ENCODE data around the gene SPATA31E1.
"Not testable (repeated sequence)": the region's sequence is repeated elsewhere in the genome, so short reads cannot be mapped to it uniquely, and the experiment has no call there.

DNA sequence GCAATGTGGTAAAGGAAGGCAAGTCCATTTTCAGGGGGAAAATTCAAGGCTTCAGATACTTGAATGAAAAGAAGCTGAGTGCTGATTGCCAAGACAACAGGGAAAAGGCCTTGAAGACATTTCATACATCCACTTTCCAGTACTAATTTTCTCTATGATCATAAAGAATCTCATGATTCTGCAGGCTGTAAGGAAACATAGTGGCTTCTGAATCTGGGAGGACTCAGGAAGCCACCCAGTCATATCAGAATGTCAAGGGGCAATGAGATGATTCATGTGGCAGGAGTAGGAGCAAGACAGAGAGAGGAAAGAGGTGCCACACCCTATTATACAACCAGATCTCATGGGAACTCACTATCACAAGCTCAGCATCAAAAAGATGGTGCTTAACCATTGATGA, 46.5 kb downstream of the SPATA31E1 start:
- TF ChIP-seq, protein P1, sequence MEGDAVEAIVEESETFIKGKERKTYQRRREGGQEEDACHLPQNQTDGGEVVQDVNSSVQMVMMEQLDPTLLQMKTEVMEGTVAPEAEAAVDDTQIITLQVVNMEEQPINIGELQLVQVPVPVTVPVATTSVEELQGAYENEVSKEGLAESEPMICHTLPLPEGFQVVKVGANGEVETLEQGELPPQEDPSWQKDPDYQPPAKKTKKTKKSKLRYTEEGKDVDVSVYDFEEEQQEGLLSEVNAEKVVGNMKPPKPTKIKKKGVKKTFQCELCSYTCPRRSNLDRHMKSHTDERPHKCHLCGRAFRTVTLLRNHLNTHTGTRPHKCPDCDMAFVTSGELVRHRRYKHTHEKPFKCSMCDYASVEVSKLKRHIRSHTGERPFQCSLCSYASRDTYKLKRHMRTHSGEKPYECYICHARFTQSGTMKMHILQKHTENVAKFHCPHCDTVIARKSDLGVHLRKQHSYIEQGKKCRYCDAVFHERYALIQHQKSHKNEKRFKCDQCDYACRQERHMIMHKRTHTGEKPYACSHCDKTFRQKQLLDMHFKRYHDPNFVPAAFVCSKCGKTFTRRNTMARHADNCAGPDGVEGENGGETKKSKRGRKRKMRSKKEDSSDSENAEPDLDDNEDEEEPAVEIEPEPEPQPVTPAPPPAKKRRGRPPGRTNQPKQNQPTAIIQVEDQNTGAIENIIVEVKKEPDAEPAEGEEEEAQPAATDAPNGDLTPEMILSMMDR (IDR thresholded peaks at IDR 0.05): not testable (repeated sequence)
- not testable (repeated sequence) for TF ChIP-seq EZH2 (IDR thresholded peaks at IDR 0.05; ENCODE audit: borderline replicate concordance, insufficient read depth, low read depth, low read length, poor library complexity, severe bottlenecking)

Measured in B cell (primary cell).